Peyer's patch (tissue), 4 donors: Measurements from ENCODE around the gene TPRX1.

ENCODE experiments used
- CTCF ChIP-seq, 6 experiments: fragments of 450-650 bp in 4 of 6; fragments of 200-600 bp in 2 of 6; sonication (generic) in 1 of 6; IDR thresholded peaks; one replicate each; pipeline ENCODE4 v1.5.1; 2017 to 2019; ENCODE audit warnings: antibody characterized with exemption in 6 of 6, mild to moderate bottlenecking in 3 of 6, moderate library complexity in 1 of 6
- POLR2A ChIP-seq, 2 donors: fragments of 450-650 bp; IDR thresholded peaks; one replicate each; pipeline ENCODE4 v1.5.1; 2017; ENCODE audit warnings: antibody characterized with exemption in 2 of 2, mild to moderate bottlenecking in 2 of 2, moderate library complexity in 2 of 2

GRCh38 chr19:47813995-47814328, 9.6 kb upstream of the TPRX1 start:
- TF ChIP-seq CTCF (IDR thresholded peaks at IDR 0.05) (no peak), POLR2A (IDR thresholded peaks at IDR 0.05) (no peak)
